Vagina (tissue), 2 donors: ENCODE results near the gene RFT1. TPM values are rescaled to one million over a fixed set of nuclear protein-coding genes. Genes with fewer than 3 reads are reported as not detected.

ENCODE experiments used
- DNase-seq, 2 donors: peaks; one replicate each; pipeline ENCODE4 v3.0.0-alpha.2; 2017; ENCODE audit errors: extremely low spot score in 2 of 2
- H3K27ac ChIP-seq: fragments of 200-600 bp; sonication (generic); one replicate; pipeline ENCODE4 v1.5.1; 2019
- H3K27me3 ChIP-seq: fragments of 200-600 bp; sonication (generic); one replicate; pipeline ENCODE4 v1.5.1; 2019
- H3K36me3 ChIP-seq, 2 donors: fragments of 200-600 bp; sonication (generic); one replicate each; pipeline ENCODE4 v1.5.1; 2017 to 2019
- H3K4me1 ChIP-seq: fragments of 200-600 bp; sonication (generic); one replicate; pipeline ENCODE4 v1.5.1; 2019
- H3K4me3 ChIP-seq, 2 donors: fragments of 200-600 bp; sonication (generic); 1 replicate in 1 of 2; 2 replicates in 1 of 2; pipeline ENCODE4 v1.5.1; 2016 to 2019
- H3K9me3 ChIP-seq: fragments of 200-600 bp; sonication (generic); one replicate; pipeline ENCODE4 v1.5.1; 2019
- CTCF ChIP-seq, 3 experiments: fragments of 450-650 bp in 2 of 3; fragments of 200-600 bp in 1 of 3; sonication (generic) in 1 of 3; IDR thresholded peaks; one replicate each; pipeline ENCODE4 v1.5.1; 2017 to 2019; ENCODE audit warnings: antibody characterized with exemption in 3 of 3, mild to moderate bottlenecking in 2 of 3, moderate library complexity in 2 of 3
- POLR2A ChIP-seq, 2 donors: fragments of 450-650 bp; IDR thresholded peaks; one replicate each; pipeline ENCODE4 v1.6.1; 2017; ENCODE audit warnings: antibody characterized with exemption in 2 of 2, mild to moderate bottlenecking in 2 of 2, moderate library complexity in 2 of 2
- POLR2AphosphoS5 ChIP-seq, 2 donors: sonication (generic); formaldehyde crosslinking; IDR thresholded peaks; one replicate each; pipeline ENCODE4 v1.9.0; 2017; ENCODE audit warnings: antibody characterized with exemption in 2 of 2, mild to moderate bottlenecking in 2 of 2, low read depth in 1 of 2; ENCODE audit not compliant: insufficient read depth in 1 of 2
- intact Hi-C: fragments of 100-400 bp; cut with DNase I; formaldehyde crosslinking; loops from one replicate; pipeline ENCODE4 v1.15.1; 2023
- total RNA-seq: library from RNA; depleted of rRNA; stranded (reverse); fragments of >200 nt; gene quantifications from one replicate; pipeline ENCODE4 v1.2.3, GENCODE V29; 2016

Gene RFT1
- total RNA-seq, 1 donor from 2014 or later, result 13.8 TPM

DNA sequence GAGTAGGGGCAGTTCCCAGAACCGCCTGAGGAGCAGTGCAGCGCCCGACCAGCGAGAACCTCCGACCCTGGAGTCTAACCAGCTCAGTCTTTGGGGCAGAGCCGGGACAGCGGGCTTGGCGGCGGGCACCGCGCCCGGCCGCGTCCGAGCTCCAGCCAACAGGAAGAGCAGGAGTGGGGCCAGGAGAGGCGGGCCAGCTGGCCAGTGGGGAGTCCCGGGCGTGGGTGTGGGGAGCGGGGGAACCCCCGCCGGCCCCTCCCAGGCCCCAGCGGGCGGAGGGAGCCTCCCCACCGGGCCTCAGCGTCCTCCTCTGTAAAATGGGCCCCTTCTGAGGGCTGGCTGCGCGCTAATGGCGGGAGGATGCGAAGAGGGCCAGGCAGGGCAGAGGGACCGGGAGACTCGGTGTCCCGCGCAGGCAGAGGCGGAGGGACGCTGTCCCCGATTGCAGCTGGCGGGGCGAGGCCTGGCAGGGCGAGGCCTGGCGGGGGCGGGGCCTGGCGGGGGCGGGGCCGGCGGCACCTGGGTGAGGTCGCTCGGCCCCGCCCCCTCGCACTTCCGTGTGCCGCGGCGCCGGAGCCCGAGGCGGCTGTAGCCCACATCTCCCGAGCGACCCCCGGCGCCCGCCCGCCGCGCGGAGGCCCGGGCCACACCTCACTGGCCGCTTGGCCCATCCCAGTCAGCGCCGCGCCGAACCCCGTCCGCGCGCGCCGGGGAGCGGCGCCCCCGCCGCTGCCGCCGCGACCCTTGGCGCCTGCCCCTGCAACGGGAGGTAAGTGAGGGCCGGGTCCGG lies 30.6 kb upstream of the RFT1 start, which contains the start of gene PRKCD:
PRKCD (plus strand) TSS at position 550 of the 790 bp plus-strand sequence. CDS start 17,214 bp downstream, outside the sequence.
- TF ChIP-seq POLR2AphosphoS5 (IDR thresholded peaks at IDR 0.05; ENCODE audit: insufficient read depth in 1 of 2, low read depth in 1 of 2) (peak in 1 of 2 donors; percentile 82), CTCF (IDR thresholded peaks at IDR 0.05) (no peak), POLR2A (IDR thresholded peaks at IDR 0.05) (peak in 1 of 2 donors; percentile 38)
- DNase-seq, result no peak
- peak within 1 kb of the TSS; percentile 89 for H3K27ac ChIP-seq
- peak within 1 kb of the TSS; percentile 92 to 96 for H3K4me3 ChIP-seq
- H3K36me3 ChIP-seq, result no peaks in the 10 kb centered on the region
- peaks cover 59% of the 10 kb centered on the region for H3K4me1 ChIP-seq
- H3K27me3 ChIP-seq, result no peaks in the 10 kb centered on the region
- H3K9me3 ChIP-seq, result no peaks in the 10 kb centered on the region
- intact Hi-C loops, result no loop called here

GRCh38 chr3:53160061-53160659 lies 29.9 kb upstream of the RFT1 start:
- Histone ChIP-seq H3K4me1 (peaks cover 64% of the 10 kb centered on the region), H3K27ac (peak overlapping the region; percentile 89), H3K36me3 (no peaks in the 10 kb centered on the region), H3K27me3 (no peaks in the 10 kb centered on the region), H3K4me3 (peak overlapping the region; percentile 92 to 96), H3K9me3 (no peaks in the 10 kb centered on the region)
- TF ChIP-seq POLR2A (IDR thresholded peaks at IDR 0.05) (no peak), CTCF (IDR thresholded peaks at IDR 0.05) (peak in 1 of 3 experiments; percentile 35)
- intact Hi-C loops, result no loop called here
- no peak for DNase-seq

DNA sequence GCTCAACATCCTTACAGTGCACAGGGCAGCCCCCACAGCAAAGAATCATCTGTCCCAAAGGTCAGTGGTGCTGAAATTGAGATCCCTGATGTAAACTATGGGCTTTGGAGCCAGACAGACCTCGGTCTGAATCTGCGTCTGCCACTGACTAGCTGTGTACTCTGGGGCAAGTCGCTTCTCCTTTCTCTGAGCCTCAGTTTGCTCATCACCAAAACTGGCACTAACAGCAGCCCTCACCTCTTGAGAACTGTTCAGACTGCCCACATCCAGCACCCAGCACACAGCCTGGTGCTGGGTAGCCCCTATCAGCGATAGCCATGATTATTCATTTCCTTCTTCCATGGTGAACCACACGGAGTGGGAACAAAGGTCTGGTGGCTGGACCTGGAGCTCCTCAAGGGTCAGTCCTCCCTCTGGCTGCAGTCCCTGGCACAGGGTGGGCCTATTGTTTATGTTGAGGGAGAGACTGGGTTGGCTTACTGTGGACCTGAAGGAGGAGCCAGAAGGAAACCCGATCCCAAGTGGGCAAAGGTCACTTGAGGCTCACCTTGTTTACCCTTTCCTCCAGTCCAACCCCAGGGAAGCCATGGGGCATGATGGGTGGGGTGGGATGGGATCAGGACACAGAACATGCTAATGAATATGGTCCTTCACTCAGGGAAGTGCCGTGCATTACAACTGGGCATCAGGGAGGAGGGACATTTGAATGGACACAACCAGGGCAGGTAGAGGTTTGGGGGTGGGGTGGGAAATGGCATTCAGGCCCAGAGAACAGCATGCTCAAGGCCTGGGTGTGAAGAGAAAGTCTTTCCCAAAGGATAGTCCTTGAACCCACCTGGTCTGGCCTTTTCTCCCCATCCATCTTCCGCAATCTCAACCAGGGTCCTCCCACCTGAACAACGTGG lies 29.2 kb upstream of the RFT1 start:
- Histone ChIP-seq H3K9me3 (no peaks in the 10 kb centered on the region), H3K4me1 (peaks cover 64% of the 10 kb centered on the region), H3K36me3 (no peaks in the 10 kb centered on the region), H3K27me3 (no peaks in the 10 kb centered on the region), H3K27ac (no peak overlapping the region), H3K4me3 (no peak overlapping the region)
- TF ChIP-seq POLR2A (IDR thresholded peaks at IDR 0.05), result no peak
- intact Hi-C loops, result no loop called here
- DNase-seq, result no peak

DNA sequence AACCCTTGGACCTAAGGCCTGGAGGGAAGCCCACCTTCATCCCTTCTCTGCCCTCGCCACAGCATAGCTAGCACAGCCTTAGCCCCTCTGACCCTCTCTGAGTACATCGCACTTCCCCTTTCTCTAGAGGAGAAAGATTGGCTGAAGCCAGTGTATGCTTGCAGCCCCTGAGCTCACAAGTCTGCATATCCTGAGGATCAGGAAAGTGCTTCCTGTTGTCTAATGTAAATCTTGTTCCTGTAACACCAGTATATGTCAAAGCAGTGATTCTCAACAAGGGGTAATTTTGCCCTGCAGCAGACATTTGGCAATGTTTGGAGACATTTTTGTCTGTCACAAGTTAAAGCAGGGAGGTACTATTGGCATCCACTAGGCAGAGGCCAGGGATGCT lies 28.5 kb upstream of the RFT1 start:
- Histone ChIP-seq H3K36me3 (no peaks in the 10 kb centered on the region), H3K9me3 (no peaks in the 10 kb centered on the region), H3K27me3 (no peaks in the 10 kb centered on the region), H3K27ac (no peak overlapping the region), H3K4me1 (peaks cover 58% of the 10 kb centered on the region), H3K4me3 (no peak overlapping the region)
- no peak for DNase-seq
- TF ChIP-seq POLR2A (IDR thresholded peaks at IDR 0.05) (no peak), CTCF (IDR thresholded peaks at IDR 0.05) (no peak), POLR2AphosphoS5 (IDR thresholded peaks at IDR 0.05; ENCODE audit: insufficient read depth in 1 of 2, low read depth in 1 of 2) (no peak)
- intact Hi-C loops, result no loop called here

DNA sequence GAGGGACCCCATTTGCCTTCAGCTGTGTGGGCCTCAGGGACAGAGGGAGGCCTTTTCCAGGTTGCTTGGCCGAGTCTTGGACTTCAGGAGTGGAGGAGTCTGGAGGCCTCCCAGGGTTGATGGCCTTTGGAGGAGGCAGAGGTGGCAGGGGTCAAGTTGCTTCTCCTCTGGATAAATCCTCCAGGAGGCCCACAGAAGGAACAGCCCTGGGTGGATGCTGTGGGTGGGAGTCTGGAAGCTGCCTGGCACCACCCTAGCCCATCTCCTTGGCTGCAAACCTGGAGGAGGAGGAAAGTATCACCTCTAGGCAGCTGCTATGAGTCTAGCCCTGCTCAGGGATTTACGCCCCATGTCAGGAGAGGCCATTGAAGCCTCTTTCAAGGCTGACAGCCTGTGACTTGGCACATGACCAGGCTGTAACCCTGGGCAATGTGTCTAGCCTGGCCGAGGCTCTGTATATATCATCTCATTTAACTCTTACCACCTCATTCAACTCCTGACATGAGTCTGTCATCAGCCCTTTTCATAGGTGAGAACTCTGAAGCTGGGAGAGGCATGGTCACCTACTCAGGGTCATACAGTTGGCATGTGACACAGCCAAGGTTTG lies 27.8 kb upstream of the RFT1 start:
- H3K27ac ChIP-seq, result no peak overlapping the region
- intact Hi-C loops, result no loop called here
- H3K27me3 ChIP-seq, result no peaks in the 10 kb centered on the region
- H3K36me3 ChIP-seq, result no peaks in the 10 kb centered on the region
- no peak for TF ChIP-seq POLR2AphosphoS5 (IDR thresholded peaks at IDR 0.05; ENCODE audit: insufficient read depth in 1 of 2, low read depth in 1 of 2)
- no peak for TF ChIP-seq POLR2A (IDR thresholded peaks at IDR 0.05)
- no peak for TF ChIP-seq CTCF (IDR thresholded peaks at IDR 0.05)
- no peak overlapping the region for H3K4me3 ChIP-seq
- H3K9me3 ChIP-seq, result no peaks in the 10 kb centered on the region
- DNase-seq, result no peak
- H3K4me1 ChIP-seq, result peaks cover 51% of the 10 kb centered on the region
